ENCODE data around the gene PGP. TPM values are rescaled to one million over a fixed set of nuclear protein-coding genes. Genes with fewer than 3 reads are reported as not detected.
A peak's percentile ranks its signal among the peaks of the same experiment; 100 is the strongest.
"Not testable (repeated sequence)": the region's sequence is repeated elsewhere in the genome, so short reads cannot be mapped to it uniquely, and the experiment has no call there.

Gene PGP
- total RNA-seq = 15.2 to 17.9 TPM (median 16.8 TPM) in 3 replicates

GRCh38 chr16:2214719-2214968 is at the start of gene PGP:
Gene PGP (minus strand): TSS chr16:2214840. CDS start chr16:2214777, 63 bp downstream.
- H3K27me3 Mint-ChIP-seq (ENCODE audit: low read depth) = no peaks in the 10 kb centered on the region
- no peaks in the 10 kb centered on the region for H3K9me3 Mint-ChIP-seq
- no peaks in the 10 kb centered on the region for H3K36me3 Mint-ChIP-seq
- no peak for TF ChIP-seq CTCF (IDR thresholded peaks at IDR 0.05; ENCODE audit: unreplicated experiment)
- peak within 1 kb of the TSS; percentile 95 for H3K27ac Mint-ChIP-seq
- peaks cover 16% of the 10 kb centered on the region for H3K4me1 Mint-ChIP-seq
- DNase-seq (ENCODE audit: low spot score in 2 of 2, unreplicated experiment in 2 of 2) = no peak
- H3K4me3 Mint-ChIP-seq = peak within 1 kb of the TSS; percentile 73

GRCh38 chr16:2263026-2263425 is 48.4 kb upstream of the PGP start:
- H3K27me3 Mint-ChIP-seq (ENCODE audit: low read depth); H3K9me3 Mint-ChIP-seq; DNase-seq (ENCODE audit: low spot score in 2 of 2, unreplicated experiment in 2 of 2); H3K27ac Mint-ChIP-seq; H3K4me3 Mint-ChIP-seq: not testable (repeated sequence)
- peaks cover 20% of the 10 kb centered on the region for H3K4me1 Mint-ChIP-seq
- peaks cover 29% of the 10 kb centered on the region for H3K36me3 Mint-ChIP-seq

GRCh38 chr16:2260250-2260649 is 45.6 kb upstream of the PGP start:
- H3K4me3 Mint-ChIP-seq = no peak overlapping the region
- no peak for TF ChIP-seq CTCF (IDR thresholded peaks at IDR 0.05; ENCODE audit: unreplicated experiment)
- H3K27me3 Mint-ChIP-seq (ENCODE audit: low read depth) = no peaks in the 10 kb centered on the region
- no peaks in the 10 kb centered on the region for H3K9me3 Mint-ChIP-seq
- no peak overlapping the region for H3K27ac Mint-ChIP-seq
- H3K4me1 Mint-ChIP-seq = peaks cover 5% of the 10 kb centered on the region
- no peak for DNase-seq (ENCODE audit: low spot score in 2 of 2, unreplicated experiment in 2 of 2)
- peaks cover 47% of the 10 kb centered on the region for H3K36me3 Mint-ChIP-seq

- not testable (repeated sequence) for H3K27ac Mint-ChIP-seq; H3K27me3 Mint-ChIP-seq (ENCODE audit: low read depth); H3K4me1 Mint-ChIP-seq; H3K4me3 Mint-ChIP-seq; DNase-seq (ENCODE audit: low spot score in 2 of 2, unreplicated experiment in 2 of 2); H3K9me3 Mint-ChIP-seq
- H3K36me3 Mint-ChIP-seq = peaks cover 52% of the 10 kb centered on the region
Measured at GRCh38 chr16:2258530-2258929, 43.9 kb upstream of the PGP start.

GRCh38 chr16:2257726-2258125 is 43.1 kb upstream of the PGP start:
- Mint-ChIP-seq H3K27me3 (ENCODE audit: low read depth) (no peaks in the 10 kb centered on the region), H3K4me1 (no peaks in the 10 kb centered on the region), H3K27ac (no peak overlapping the region), H3K4me3 (no peak overlapping the region), H3K9me3 (no peaks in the 10 kb centered on the region), H3K36me3 (peaks cover 57% of the 10 kb centered on the region)
- TF ChIP-seq CTCF (IDR thresholded peaks at IDR 0.05; ENCODE audit: unreplicated experiment) = no peak
- DNase-seq (ENCODE audit: low spot score in 2 of 2, unreplicated experiment in 2 of 2) = no peak

- Mint-ChIP-seq H3K4me3 (no peak overlapping the region), H3K27ac (no peak overlapping the region), H3K36me3 (peaks cover 49% of the 10 kb centered on the region), H3K9me3 (no peaks in the 10 kb centered on the region), H3K4me1 (no peaks in the 10 kb centered on the region), H3K27me3 (ENCODE audit: low read depth) (no peaks in the 10 kb centered on the region)
- TF ChIP-seq CTCF (IDR thresholded peaks at IDR 0.05; ENCODE audit: unreplicated experiment) = no peak
- DNase-seq (ENCODE audit: low spot score in 2 of 2, unreplicated experiment in 2 of 2) = no peak
Measured at GRCh38 chr16:2256531-2257140, 42.0 kb upstream of the PGP start.

GRCh38 chr16:2253293-2253692 is 38.7 kb upstream of the PGP start:
- H3K4me3 Mint-ChIP-seq = no peak overlapping the region
- peaks cover 7% of the 10 kb centered on the region for H3K4me1 Mint-ChIP-seq
- no peak for DNase-seq (ENCODE audit: low spot score in 2 of 2, unreplicated experiment in 2 of 2)
- no peak for TF ChIP-seq CTCF (IDR thresholded peaks at IDR 0.05; ENCODE audit: unreplicated experiment)
- no peaks in the 10 kb centered on the region for H3K9me3 Mint-ChIP-seq
- H3K36me3 Mint-ChIP-seq = peaks cover 32% of the 10 kb centered on the region
- H3K27ac Mint-ChIP-seq = peak overlapping the region; percentile 77
- H3K27me3 Mint-ChIP-seq (ENCODE audit: low read depth) = no peaks in the 10 kb centered on the region

All from mesothelial cell of epicardium (in vitro differentiated cells).